Pancreas (tissue), 10 donors: ENCODE data around the gene PRKCA. TPM values are rescaled to one million over a fixed set of nuclear protein-coding genes. Genes with fewer than 3 reads are reported as not detected.

Source experiments
- ATAC-seq, 4 donors: fragments of 200-7000 bp; cut with Tn5 transposase; one replicate each; pipeline versions ENCODE4 v1.8.0 to v1.9.1; 2020; ENCODE audit warnings: mild to moderate bottlenecking in 4 of 4, moderate library complexity in 4 of 4
- DNase-seq, 6 donors: peaks; one replicate each; pipeline ENCODE4 v3.0.0-alpha.2; 2020
- FAIRE-seq: peaks from 2 replicates; lab custom pipeline; 2012; peaks lifted over from hg19 to GRCh38; lab: Jason Lieb, UNC
- H3K27ac ChIP-seq, 4 donors: fragments of 200-600 bp; sonication (generic); 1 replicate in 3 of 4; 2 replicates in 1 of 4; pipeline versions ENCODE4 v1.5.0 to v1.8.0; 2020
- H3K27me3 ChIP-seq, 4 donors: fragments of 200-600 bp; one replicate each; pipeline ENCODE4 v1.8.0; 2021
- H3K36me3 ChIP-seq, 3 donors: fragments of 200-600 bp; sonication (generic) in 1 of 3; one replicate each; pipeline versions ENCODE4 v1.5.0 to v1.8.0; 2020 to 2021
- H3K4me1 ChIP-seq, 3 donors: fragments of 200-600 bp; one replicate each; pipeline ENCODE4 v1.8.0; 2021
- H3K4me3 ChIP-seq, 4 donors: fragments of 200-600 bp; sonication (generic) in 2 of 4; one replicate each; pipeline versions ENCODE4 v1.5.0 to v1.8.0; 2020 to 2021
- H3K9me3 ChIP-seq, 4 donors: fragments of 200-600 bp; one replicate each; pipeline ENCODE4 v1.8.0; 2021
- WGBS, 2 donors: extraction: QIAGEN DNeasy Blood & Tissue Kit; methylation state at CpG; one replicate each; pipeline ENCODE4 v1.1.7; 2013; 5-methylcytosine and 5-hydroxymethylcytosine counted together
- intact Hi-C, 3 donors: fragments of 100-400 bp; cut with DNase I; formaldehyde crosslinking; loops; one replicate each; pipeline versions ENCODE4 v1.11.1 to v1.14.2; 2022
- polyA plus RNA-seq, 2 donors: library from polyadenylated mRNA; stranded (reverse); fragments of 200-250 nt; gene quantifications; one replicate each; pipeline ENCODE4 v1.2.3, GENCODE V29; 2013
- total RNA-seq, 6 donors: library from RNA; stranded (reverse); fragmentation: NEBNext Ultra II Directional in 4 of 6; extraction: Animal tissue kit (Norgen Biotek cat#: 25700) in 4 of 6; gene quantifications; one replicate each; pipeline versions ENCODE4 v1.2.1 to v1.2.4, GENCODE V29; 2021 to 2023
- TF ChIP-seq, protein P1 (sequence below), 4 donors: fragments of 200-600 bp; sonication (generic) in 3 of 4; IDR thresholded peaks; one replicate each; pipeline versions ENCODE4 v1.5.0 to v1.8.0; 2021; ENCODE audit warnings: antibody characterized with exemption in 4 of 4
- donor health status: healthy with polysubstance abuse.
- donor health status: DM: no; HTN: no; CAD: no; lungs with moderate emphysema.
- donor health status: DM: no; HTN: no; CAD: no.
- donor health status: control.
- donor health status: control.
- donor health status: Bipolar disorder and iron deficiency.
- donor health status: DM: yes; HTN: yes; CAD: no.
- donor health status: DM: no; HTN: no; CAD: no.
- donor health status: DM: no; HTN: no; CAD: no.
- donor health status: DM: yes; HTN: yes; CAD: no.

Gene PRKCA
- total and polyA plus RNA-seq, 8 donors: 3.5 to 22.3 (median 10.2) TPM

DNA sequence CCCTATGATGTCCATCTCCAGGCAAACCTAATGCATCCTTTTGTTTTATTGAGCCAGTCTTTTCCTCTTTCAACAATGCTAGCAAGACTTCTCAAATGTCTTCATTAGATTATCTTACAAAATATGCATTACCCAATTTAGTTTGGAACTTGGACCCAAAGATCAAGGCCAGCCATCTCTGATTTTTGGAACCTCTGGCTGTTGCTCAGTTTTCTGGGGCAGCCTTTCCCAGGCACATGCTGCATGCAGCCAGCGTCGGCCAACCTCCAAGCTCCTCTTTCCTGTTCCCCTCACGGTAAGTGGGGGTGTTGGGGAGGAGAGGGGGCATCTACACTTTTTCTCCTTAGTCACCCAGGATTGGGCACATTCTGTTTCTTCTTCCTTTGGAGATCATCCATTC lies 189.3 kb downstream of the PRKCA start:
- intact Hi-C loops: no loop called here
- TF ChIP-seq, protein P1, sequence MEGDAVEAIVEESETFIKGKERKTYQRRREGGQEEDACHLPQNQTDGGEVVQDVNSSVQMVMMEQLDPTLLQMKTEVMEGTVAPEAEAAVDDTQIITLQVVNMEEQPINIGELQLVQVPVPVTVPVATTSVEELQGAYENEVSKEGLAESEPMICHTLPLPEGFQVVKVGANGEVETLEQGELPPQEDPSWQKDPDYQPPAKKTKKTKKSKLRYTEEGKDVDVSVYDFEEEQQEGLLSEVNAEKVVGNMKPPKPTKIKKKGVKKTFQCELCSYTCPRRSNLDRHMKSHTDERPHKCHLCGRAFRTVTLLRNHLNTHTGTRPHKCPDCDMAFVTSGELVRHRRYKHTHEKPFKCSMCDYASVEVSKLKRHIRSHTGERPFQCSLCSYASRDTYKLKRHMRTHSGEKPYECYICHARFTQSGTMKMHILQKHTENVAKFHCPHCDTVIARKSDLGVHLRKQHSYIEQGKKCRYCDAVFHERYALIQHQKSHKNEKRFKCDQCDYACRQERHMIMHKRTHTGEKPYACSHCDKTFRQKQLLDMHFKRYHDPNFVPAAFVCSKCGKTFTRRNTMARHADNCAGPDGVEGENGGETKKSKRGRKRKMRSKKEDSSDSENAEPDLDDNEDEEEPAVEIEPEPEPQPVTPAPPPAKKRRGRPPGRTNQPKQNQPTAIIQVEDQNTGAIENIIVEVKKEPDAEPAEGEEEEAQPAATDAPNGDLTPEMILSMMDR (IDR thresholded peaks at IDR 0.05): no peak
- no peaks in the 10 kb centered on the region for H3K9me3 ChIP-seq
- FAIRE-seq (no peak), DNase-seq (no peak), ATAC-seq (no peak)
- no peak overlapping the region for H3K27ac ChIP-seq
- no peaks in the 10 kb centered on the region for H3K4me1 ChIP-seq
- no peaks in the 10 kb centered on the region for H3K27me3 ChIP-seq
- H3K36me3 ChIP-seq: no peaks in the 10 kb centered on the region
- 93 to 95% methylated on average over 3 of the region's 3 CpGs for WGBS, 2 donors
- H3K4me3 ChIP-seq: no peak overlapping the region

DNA sequence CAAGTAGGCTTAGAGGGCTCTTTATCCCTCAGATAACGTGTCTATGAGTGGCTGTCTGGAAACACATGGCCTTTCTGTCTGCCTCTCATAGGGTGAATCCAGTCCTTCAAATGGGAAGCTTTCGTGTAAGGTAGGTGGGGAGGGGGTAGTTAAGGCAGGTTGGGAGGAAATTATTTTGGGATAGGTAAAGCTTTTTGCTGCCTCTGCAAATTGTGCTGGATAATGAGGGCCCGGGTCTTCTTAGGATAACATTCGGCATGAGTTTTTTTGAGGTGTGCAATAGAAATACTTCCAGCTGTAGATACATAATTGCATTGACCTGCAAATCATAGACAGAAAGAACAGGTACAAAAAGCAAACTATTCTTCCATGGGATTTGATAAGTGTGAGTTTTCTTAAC lies 189.7 kb downstream of the PRKCA start:
- TF ChIP-seq, protein P1 (IDR thresholded peaks at IDR 0.05): no peak
- FAIRE-seq (no peak), ATAC-seq (no peak), DNase-seq (no peak)
- intact Hi-C loops: no loop called here
- H3K4me3 ChIP-seq: no peak overlapping the region
- H3K27me3 ChIP-seq: no peaks in the 10 kb centered on the region
- no peaks in the 10 kb centered on the region for H3K4me1 ChIP-seq
- H3K36me3 ChIP-seq: no peaks in the 10 kb centered on the region
- H3K9me3 ChIP-seq: no peaks in the 10 kb centered on the region
- no peak overlapping the region for H3K27ac ChIP-seq
- 95 to 96% methylated on average over 4 of the region's 4 CpGs for WGBS, 2 donors

DNA sequence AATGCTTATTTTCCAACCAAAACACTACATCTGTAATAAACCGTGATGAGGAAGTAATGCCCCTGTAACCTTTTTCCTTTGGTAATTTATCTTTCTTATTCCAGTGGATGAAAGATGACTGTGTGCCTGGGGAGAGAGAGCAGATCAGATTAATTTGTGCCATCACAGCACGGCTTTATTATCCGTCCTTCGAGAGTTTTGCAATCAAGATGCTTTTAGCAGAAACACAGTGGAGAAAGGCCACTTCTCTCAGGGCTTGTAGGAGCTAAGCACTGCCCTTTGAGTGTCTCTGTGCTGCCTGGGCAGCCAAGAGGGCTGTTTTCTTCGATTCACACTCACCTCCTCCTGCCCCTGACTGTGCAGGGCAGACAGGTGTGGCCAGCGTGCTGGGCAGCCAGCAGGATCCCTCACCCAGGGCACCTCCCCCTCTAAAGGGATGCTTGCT lies 190.2 kb downstream of the PRKCA start:
- Histone ChIP-seq H3K27me3 (no peaks in the 10 kb centered on the region), H3K36me3 (no peaks in the 10 kb centered on the region), H3K4me1 (no peaks in the 10 kb centered on the region), H3K9me3 (no peaks in the 10 kb centered on the region), H3K27ac (no peak overlapping the region), H3K4me3 (no peak overlapping the region)
- intact Hi-C loops: no loop called here
- DNase-seq: no peak
- peak in 2 of 4 donors; percentile 22 to 28 for ATAC-seq
- FAIRE-seq: no peak
- TF ChIP-seq, protein P1 (IDR thresholded peaks at IDR 0.05): no peak
- WGBS, 2 donors: 60 to 62% methylated on average over 6 of the region's 6 CpGs

DNA sequence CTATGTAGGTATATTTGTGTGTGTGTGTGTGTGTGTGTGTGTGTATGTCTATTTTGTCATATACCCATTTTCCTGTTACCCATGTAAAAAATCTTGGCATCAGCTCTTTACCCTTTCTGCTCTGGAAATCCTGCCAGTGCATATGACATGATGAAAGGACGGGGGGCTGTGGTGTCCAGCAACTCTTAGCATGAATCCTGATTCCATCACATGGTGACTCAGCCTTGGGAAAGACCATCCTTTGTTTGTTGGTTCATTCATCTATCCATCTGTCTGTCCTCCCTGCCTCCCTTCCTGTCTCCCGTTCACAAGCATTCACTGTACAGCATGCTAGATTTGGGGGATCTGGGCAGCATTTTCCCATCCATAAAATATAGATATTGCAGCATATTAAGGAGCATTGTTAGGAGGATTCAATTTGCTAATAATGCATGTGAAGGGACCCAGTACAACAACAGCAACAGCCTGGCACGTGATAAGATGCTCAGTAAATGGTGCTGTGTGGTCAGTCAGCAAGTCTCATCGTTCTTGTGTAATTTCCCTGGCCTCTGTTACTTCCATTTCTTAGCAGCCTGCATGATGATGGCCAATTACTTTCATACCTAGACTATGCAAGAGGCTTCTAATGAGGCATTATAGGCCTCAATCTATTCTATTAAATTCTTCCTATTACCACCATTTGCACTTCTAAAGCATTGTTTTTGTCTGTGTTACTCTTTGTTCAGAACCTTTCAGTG lies 191.0 kb downstream of the PRKCA start:
- Histone ChIP-seq H3K36me3 (no peaks in the 10 kb centered on the region), H3K27ac (no peak overlapping the region), H3K4me3 (no peak overlapping the region), H3K27me3 (no peaks in the 10 kb centered on the region), H3K4me1 (no peaks in the 10 kb centered on the region), H3K9me3 (no peaks in the 10 kb centered on the region)
- ATAC-seq (no peak), DNase-seq (no peak), FAIRE-seq (no peak)
- TF ChIP-seq, protein P1 (IDR thresholded peaks at IDR 0.05): no peak
- WGBS, 2 donors: 60 to 76% methylated on average over 4 of the region's 4 CpGs
- intact Hi-C loops: no loop called here
